AG04449 (cell line): ENCODE results near the gene CNTNAP2.

Experiments used
- CTCF ChIA-PET: fragments of 350-600 bp; formaldehyde crosslinking; extraction: SDS; loops from one replicate; lab custom pipeline; 2021; ENCODE audit warnings: antibody characterized with exemption; lab: Yijun Ruan, JAX
- POLR2A ChIA-PET: fragments of 400-600, 350-600 bp; formaldehyde crosslinking; extraction: SDS; loops from one replicate; lab custom pipeline; 2020; ENCODE audit warnings: antibody characterized with exemption, inconsistent platforms; lab: Yijun Ruan, JAX
- DNase-seq: peaks from one replicate; pipeline ENCODE4 v3.0.0-alpha.2; 2010; ENCODE audit warnings: low read depth, low spot score
- H3K4me3 ChIP-seq: 2 replicates; pipeline ENCODE4 v1.5.1; 2011; ENCODE audit warnings: low read depth, mild to moderate bottlenecking, control low read depth, low read length
- CTCF ChIP-seq: IDR thresholded peaks from one replicate; pipeline ENCODE4 v1.5.1; 2011; ENCODE audit warnings: mild to moderate bottlenecking, moderate library complexity, low read length, control low read depth, inconsistent platforms; ENCODE audit not compliant: insufficient read depth; ENCODE audit errors: missing control alignments

Gene CNTNAP2

DNA sequence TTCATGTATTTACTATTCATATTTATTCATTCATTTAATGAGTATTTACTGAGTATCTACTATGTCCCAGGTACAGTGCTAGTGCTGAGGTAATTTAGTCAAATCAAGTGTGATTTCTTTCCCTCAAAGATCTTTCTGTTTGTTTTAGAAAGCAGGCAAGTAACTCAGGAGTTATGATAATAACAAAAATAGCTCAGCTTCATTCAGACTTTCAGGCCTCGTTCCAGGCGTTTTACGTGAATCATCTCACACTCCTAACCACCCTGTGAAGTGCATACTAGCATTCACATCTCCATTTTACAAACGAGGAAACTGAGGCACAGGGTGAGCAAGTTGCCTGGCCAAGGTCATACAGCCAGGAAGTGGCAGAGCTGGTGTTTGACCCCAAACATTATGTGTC lies 2005.2 kb downstream of the CNTNAP2 start:
- ChIA-PET POLR2A (no interaction called here), CTCF (no interaction called here)
- DNase-seq = no peak
- H3K4me3 ChIP-seq = no peak overlapping the region
- no peak for TF ChIP-seq CTCF

GRCh38 chr7:148124477-148124876 lies 2007.9 kb downstream of the CNTNAP2 start:
- no peak for DNase-seq
- no peak overlapping the region for H3K4me3 ChIP-seq
- ChIA-PET CTCF (interaction anchor here (0.8 kb wide), 1 partner anchor 18 kb away, joined by 4 read pairs; no protein-coding TSS in a partner anchor), POLR2A (no interaction called here)
- TF ChIP-seq CTCF = no peak

DNA sequence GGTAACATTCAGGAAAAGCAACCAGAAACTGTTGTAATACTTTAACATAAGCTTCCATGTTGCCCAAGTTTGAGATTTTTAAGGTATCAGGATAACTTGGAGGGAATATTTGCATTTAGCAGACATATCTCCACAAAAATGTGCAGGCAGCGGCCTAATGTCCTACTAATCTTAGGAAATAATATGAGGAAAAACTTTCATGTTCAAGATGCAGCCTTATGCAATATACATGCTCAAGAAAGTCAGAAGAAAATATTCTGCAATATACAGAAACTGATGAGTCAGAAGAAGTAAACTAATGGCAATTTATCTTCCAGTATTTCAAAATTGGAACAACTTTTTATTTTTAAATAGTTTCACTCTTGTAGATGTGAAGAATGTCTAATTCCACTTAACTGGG lies 2010.8 kb downstream of the CNTNAP2 start:
- DNase-seq = no peak
- no peak for TF ChIP-seq CTCF
- no peak overlapping the region for H3K4me3 ChIP-seq
- CTCF ChIA-PET = no interaction called here
- POLR2A ChIA-PET = no interaction called here

GRCh38 chr7:148129023-148129422 lies 2012.4 kb downstream of the CNTNAP2 start:
- ChIA-PET CTCF (no interaction called here), POLR2A (no interaction called here)
- no peak for TF ChIP-seq CTCF
- H3K4me3 ChIP-seq = no peak overlapping the region
- no peak for DNase-seq

DNA sequence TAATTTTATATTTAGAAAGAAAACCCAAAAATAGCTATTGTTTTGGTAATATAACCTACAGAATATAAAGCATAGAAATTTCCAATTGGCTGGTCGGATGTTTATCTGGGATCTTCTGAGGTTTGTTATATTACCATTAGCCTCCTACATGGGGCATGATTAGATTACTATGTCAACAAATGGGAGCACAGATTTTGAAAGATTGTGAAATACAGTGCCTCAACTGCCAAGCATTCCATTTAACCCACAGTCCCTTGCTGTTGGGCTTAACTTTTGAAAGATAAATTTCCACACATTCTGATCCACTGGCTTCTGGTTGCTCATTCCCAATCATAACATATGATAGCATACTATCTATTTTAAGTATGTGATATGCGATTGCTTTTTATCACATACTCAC lies 2018.5 kb downstream of the CNTNAP2 start:
- ChIA-PET CTCF (no interaction called here), POLR2A (no interaction called here)
- DNase-seq = peak; percentile 16
- TF ChIP-seq CTCF = no peak
- no peak overlapping the region for H3K4me3 ChIP-seq

- CTCF ChIA-PET = no interaction called here
- DNase-seq = no peak
- POLR2A ChIA-PET = no interaction called here
- TF ChIP-seq CTCF = no peak
- no peak overlapping the region for H3K4me3 ChIP-seq
Observed at GRCh38 chr7:148135997-148136396, 2019.4 kb downstream of the CNTNAP2 start.
